ENCODE measurements around the gene UBXN4.
"Not testable (repeated sequence)": the region's sequence is repeated elsewhere in the genome, so short reads cannot be mapped to it uniquely, and the experiment has no call there.

- not testable (repeated sequence) for TF ChIP-seq IRF2 (CRISPR knock-in tag; IDR thresholded peaks at IDR 0.05); HNF4A (CRISPR knock-in tag; IDR thresholded peaks at IDR 0.05); ZKSCAN8 (CRISPR knock-in tag; IDR thresholded peaks at IDR 0.05; ENCODE audit: borderline replicate concordance); NCOA5 (CRISPR knock-in tag; IDR thresholded peaks at IDR 0.05); ZNF431 (CRISPR knock-in tag; IDR thresholded peaks at IDR 0.05; ENCODE audit: borderline replicate concordance, low read depth); USF2 (IDR thresholded peaks at IDR 0.05; ENCODE audit: low read depth, low read length); USF2 (CRISPR knock-in tag; IDR thresholded peaks at IDR 0.05; ENCODE audit: borderline replicate concordance); CTCF (CRISPR knock-in tag; IDR thresholded peaks at IDR 0.05)
Observed at GRCh38 chr2:135715086-135715485, 26.6 kb upstream of the UBXN4 start.

Data from HepG2 (cell line).